SIG-M5 treated with dmso at 0.1 percent for 504 hours (cell line): ENCODE measurements around the gene DSE.

Experiments used
- DNase-seq: peaks from one replicate; lab custom pipeline; 2025; ENCODE audit not compliant: unreplicated experiment; lab: John Stamatoyannopoulos, UW

Gene DSE

DNA sequence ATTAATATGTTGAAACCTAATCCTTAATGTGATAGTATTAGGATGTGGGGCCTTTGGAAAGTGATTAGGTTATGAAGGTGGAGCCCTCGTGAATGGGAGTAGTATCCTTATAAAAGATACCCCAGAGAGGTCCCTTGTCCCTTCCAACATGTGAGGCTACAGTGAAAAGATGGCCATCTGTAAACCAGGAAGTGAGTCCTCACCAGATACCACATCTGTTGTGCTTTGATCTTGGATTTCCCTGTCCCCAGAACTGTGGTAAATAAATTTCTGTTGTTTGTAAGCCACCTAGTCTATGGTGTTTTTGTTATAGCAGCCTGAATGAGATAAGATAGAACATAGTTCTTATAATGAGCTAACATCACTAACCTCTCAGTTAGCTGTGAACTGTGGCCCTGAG lies 73.8 kb downstream of the DSE start:
- no peak for DNase-seq

DNA sequence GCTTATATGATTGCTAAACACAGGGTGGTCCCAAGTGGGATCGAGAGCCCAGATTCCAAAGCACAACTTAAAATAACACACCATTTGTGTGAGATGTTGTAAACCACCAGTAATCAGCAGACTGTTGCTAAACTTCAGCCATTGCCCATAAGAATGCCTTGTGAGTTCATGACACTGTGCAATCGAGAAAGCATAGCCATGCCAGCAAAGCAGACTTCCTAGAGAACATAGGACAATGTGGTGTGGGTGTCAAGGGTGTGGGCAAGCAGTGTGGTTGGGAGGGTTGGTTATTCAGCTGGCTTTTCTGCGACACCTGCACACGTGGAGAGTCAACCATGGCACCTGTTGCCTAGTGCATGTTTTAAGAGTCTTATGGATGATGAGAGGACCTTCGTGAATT lies 74.4 kb downstream of the DSE start:
- no peak for DNase-seq

DNA sequence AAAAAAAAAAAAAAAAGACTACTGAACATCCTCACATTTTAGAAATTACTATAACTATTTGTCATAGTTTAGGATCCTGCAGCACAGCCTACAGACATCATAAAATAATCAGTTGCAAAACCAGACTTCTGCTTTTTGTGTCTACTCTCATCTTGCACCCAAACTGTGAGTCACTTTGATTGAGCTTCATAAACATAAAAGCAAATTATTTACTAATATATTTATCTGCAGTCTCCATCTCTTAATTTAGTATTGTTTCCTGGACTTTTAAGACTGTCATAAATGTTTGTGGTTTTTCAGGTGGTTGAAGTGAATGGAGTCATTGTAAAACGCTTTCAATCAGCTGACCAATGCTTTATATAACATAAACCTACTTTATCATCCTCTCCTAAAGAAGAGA lies 75.7 kb downstream of the DSE start:
- DNase-seq, result peak; percentile 40

DNA sequence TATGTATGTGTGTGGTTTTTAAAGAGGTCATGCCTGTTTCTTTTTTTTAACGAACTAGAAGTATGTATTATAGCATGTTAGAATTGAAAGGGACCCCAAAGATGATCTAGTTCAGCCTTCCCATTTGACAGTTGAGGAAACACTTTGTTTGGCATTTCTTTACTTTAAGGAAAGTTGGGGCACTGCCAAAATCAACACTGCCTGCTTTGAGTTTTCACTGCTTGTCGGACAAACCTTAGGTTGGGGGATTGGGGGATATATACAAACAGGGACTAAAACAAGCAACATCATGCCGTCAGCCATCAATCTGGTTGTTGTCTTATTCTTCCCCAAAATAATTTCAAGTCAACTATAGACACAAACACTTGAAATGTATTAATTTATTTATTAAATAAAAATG lies 76.3 kb downstream of the DSE start:
- DNase-seq, result no peak

DNA sequence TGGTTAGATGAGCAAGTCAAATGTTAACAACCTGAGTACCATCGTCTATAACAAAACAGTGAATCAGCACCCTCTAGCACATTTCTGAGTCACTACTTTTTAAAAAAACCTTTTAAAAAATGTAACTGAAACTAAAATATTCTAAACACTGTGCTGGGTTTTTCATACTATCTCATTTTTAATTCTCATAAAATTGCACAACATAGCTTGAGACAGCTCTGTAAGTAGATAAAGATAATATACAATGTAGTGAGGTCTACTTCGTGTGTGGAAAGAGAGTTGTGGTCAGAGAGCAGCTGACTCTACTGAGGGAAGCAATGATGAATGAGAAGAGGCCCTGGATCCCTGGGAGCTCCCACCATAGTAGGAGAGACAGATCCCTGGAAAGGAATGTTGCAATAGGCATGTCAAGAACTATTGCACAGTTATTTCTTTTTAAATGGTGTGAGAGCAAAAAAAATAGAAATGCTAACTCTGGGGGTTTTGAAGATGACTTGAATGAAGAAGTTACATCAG lies 76.8 kb downstream of the DSE start:
- DNase-seq, result peak; percentile 57

DNA sequence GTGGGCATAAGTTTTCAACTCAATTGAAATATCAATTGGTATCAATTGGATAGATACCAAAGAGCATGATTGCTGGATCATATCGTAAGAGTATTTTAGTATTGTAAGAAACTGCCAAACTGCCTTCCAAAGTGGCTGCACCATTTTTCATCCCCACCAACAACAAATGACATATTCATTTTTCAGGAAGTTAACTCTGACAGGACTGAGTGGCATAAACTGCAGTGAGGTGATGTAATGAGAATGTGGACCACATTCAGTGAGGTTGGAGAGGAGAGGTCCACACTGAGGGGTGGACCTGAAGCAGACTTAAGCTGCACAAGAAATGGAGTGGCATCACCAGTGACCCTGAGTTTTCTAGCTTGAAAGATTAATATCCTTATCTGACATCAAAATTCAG lies 78.8 kb downstream of the DSE start:
- DNase-seq, result no peak

DNA sequence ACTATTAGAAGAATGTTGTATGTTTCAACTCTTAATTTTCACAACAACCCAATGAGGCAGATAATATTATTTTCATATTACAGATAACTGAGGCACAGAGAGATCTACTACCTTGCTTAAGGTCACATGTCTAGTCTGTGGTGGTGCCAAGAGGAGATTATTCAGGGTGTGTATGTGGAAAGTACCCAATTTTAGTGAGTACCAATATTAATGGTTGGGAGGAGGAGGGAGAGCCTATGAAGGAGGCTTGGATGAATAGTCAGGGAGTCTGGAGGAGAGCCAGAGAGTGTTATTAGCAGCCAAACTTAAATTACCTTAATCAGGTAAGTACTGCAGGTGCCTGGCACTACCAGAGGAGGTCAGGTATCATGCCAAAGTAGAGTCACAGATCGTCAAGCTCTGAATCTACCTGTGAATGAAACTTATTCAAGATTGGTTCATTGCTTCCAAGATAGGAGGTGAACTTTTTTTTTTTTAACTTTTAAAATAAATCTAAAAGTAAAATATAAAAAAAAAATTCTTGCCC lies 79.5 kb downstream of the DSE start:
- no peak for DNase-seq

DNA sequence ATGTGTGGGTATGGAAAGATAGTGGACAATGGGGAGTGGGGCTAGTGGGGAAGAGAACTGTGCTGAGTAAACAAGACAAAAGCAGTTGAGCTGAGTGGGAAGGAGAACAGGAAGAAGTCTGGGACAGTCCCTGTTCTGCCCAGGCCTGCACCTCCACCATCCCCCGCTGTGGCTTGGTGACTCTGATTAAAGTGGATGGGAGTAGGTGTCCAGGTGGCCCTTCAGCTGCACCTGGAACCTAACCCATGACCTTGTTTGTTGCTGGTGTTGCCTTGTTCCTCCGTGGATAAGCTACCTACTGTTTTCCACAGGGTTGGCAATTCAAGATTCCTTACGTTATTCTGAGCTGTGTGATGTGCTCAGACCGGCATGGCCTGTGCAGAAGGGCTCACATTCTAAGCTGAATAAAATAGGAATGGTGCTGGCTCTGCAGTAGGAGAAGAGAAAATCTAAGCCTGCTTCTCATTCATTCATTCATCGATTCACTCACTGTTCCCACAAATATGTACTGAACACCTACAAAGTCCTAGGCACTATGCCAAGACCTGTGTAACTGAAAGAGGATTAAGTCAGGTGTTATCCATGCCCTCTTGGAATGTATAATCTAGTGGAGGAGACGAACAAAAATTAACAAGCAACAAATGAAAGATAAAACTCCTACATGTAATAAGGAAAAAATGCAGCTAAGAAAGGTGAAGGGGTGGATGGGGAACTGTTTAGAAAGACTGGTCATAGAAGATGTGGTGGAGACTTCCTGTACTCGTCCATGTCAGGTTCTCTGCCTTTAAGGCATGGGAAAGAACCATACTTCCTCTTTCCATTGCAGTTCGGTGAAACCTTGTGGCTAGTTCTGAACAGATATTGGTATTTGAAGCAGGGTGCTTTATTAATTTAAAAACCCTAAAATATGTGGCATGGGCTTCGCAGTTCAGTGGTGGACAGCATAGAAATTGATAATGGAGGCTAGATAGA lies 80.3 kb downstream of the DSE start:
- peak; percentile 70 for DNase-seq

DNA sequence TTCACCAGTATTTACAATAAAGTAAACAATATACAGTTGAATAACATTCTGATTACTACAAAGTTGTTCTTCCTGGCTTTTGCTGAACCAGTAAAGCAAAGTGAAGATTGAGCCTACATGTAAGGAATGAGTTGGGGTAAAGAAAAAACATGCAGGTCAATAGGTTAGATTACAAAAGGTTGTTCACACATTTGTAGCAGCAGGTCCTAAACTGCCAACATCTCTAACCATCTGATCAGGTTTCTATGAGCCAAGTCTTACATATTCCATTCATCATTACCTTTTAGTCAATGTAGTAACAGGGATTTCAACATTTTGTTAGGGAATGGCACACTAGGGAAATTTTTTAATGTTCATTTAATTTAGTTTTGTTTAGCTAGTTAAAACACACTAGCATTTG lies 81.2 kb downstream of the DSE start:
- no peak for DNase-seq

DNA sequence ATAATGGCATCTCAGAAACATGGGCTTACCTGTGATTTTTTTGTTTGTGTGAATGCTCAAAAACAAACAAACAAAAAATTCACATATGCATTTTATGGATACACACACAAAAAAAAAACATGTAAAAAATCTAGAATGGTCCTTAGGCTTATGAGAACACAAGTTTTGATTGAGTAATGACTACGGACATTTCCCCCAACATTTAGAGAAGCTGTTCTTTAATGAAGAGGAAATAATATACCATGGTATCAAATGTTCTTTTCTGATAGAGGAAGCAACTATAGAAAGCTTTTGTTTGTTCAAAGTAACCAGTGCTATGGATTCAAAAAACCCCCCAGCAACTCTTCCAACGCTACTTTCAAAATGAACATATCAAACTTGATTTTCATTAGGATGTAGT lies 81.8 kb downstream of the DSE start:
- DNase-seq, result no peak

DNA sequence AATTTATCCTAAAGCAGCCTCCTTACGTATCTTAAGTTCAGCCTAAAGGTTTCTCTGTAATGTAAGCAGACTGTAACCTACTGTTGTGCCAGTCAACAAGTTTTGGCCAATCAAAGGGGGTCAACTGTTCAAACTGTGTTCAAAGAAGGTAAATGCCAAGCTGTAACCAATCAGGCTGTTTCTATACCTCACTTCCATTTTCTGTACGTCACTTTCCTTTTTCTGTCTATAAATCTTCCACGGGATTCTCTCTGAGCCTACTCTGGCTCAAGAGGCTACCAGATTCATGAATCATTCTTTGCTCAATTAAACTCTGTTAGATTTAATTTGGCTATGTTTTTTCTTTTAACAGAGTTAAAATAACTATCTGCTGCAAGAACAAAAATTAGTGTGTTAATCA lies 85.4 kb downstream of the DSE start:
- DNase-seq, result no peak

DNA sequence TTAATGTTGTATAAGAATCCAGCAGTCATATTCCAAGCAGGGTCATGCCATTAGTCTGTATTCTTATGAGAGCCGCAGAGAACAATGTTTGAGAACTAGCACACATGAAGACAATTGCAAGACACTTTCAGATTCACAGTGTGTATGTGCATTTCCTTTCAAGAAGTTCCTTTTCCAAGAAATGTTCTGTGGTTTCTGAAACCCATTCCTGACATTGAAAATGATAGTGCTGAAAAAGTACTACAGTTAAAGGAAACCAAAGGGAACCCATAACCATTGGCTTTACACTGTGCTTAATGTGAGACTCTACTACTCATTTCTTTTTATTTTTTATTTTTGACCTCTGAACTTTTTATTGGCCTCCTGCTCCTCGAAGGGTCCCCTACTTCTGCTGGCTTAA lies 86.2 kb downstream of the DSE start:
- no peak for DNase-seq

DNA sequence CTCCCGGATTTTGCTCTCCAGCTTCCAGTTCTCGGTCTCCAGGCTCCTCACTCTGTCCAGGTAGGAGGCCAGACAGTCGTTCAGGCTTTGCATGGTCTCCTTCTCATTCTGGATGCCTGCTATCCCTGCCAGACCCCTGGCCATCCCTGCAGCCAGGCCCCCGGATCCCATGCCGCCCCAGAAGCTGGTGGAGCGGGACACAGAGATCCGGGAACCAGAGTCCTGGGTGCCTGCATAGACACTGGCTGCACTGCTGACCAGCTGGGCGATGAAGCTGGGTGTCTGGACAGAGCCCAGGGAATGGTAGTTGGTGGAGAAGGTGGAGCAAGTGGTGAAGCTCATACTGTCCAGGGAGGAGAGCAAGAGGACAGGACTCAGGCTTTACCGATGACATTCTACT lies 87.5 kb downstream of the DSE start:
- no peak for DNase-seq

DNA sequence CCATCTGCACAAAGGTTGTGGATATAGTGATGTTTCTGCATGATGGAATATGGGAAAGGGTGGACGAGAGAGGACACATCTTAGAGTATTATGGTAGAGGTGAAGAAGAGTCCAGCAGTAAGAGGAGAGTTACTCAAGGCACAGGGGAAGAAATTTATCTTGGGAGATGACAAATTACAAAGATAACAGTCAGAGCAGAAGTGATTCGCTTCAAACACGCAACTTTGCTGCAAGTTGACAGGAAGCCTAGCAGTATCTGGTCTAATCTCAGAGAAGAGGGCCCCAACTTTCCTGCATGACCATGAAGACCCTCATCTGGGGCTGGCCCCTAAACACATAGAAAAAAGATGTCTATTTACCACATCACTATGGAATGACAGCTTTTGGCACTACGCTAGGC lies 89.2 kb downstream of the DSE start:
- no peak for DNase-seq

DNA sequence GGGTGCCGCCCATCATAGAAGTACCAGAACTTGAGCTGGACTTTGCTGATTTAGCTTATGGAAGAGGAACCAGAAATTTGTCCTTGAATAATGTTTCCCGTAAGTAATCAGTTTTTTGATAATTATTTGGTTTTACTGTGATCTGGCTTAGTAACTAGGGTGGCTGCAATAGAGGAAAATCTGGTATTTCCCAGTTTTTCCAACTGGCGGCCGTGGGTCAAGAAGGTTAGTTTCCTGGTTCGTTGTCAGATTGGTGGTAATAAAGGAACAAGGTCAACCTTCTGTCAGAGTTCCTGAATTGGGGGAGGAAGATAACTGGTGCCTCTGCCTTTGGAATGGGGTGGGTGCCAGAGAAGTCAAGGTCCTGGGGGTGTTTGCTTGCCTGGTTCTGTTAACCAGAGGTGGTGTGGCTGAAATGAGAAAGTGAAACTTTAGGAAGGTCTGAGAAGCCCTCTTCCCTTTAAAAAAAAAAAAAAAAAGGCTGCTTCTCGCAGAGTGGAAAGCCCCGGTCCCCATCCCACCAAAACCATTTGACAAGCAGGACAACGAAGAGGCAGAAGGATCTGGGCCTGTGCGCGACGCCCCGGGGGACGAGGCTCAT lies 90.7 kb downstream of the DSE start, which contains the start of gene CALHM6:
Gene CALHM6, plus strand, starts transcription at position 45 of the 601 bp plus-strand sequence. Its CDS starts 555 bp downstream, at position 600.
- no peak for DNase-seq

DNA sequence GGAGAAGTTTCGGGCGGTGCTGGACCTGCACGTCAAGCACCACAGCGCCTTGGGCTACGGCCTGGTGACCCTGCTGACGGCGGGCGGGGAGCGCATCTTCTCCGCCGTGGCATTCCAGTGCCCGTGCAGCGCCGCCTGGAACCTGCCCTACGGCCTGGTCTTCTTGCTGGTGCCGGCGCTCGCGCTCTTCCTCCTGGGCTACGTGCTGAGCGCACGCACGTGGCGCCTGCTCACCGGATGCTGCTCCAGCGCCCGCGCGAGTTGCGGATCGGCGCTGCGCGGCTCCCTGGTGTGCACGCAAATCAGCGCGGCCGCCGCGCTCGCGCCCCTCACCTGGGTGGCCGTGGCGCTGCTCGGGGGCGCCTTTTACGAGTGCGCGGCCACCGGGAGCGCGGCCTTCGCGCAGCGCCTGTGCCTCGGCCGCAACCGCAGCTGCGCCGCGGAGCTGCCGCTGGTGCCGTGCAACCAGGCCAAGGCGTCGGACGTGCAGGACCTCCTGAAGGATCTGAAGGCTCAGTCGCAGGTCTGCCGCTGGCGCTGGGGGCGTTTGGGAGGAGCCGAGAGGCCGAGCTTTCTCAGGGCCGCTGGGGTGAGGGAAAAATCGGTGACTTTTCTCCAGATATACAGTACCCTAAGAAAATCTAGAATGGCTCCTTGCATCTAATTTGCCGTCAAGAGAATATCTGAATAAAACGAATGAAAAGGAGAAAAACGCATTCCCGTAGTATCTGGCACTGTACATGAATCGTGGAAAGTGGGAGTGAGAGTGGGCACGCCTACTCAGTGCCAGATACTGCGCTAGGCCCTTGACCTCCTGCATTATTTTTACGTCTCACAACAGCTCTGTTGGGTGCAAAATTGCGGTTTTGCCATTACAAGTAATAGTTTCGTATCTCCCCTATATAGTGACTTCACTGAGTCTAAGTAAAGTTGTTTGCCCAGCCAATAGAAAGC lies 91.5 kb downstream of the DSE start:
- no peak for DNase-seq

DNA sequence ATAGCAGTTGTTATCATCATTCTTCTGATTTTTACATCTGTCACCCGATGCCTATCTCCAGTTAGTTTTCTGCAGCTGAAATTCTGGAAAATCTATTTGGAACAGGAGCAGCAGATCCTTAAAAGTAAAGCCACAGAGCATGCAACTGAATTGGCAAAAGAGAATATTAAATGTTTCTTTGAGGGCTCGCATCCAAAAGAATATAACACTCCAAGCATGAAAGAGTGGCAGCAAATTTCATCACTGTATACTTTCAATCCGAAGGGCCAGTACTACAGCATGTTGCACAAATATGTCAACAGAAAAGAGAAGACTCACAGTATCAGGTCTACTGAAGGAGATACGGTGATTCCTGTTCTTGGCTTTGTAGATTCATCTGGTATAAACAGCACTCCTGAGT lies 92.6 kb downstream of the DSE start:
- no peak for DNase-seq

DNA sequence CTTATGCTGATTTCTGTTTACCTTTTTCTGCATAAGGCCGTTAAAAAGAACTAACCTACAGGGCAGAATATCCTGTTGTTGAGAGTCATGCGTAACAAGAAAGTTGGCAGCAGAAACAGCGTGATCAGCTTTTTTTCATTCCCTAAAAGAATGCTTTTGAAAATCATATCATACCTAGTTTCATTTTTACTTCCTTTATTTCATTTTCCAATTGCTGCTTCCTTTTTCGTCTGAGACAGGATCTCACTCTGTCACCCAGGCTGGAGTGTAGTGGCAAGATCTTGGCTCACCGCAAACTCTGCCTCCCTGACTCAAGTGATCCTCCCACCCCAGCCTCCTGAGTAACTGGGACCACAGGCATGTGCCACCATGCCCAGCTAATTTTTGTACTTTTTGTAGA lies 94.5 kb downstream of the DSE start:
- peak; percentile 71 for DNase-seq

DNA sequence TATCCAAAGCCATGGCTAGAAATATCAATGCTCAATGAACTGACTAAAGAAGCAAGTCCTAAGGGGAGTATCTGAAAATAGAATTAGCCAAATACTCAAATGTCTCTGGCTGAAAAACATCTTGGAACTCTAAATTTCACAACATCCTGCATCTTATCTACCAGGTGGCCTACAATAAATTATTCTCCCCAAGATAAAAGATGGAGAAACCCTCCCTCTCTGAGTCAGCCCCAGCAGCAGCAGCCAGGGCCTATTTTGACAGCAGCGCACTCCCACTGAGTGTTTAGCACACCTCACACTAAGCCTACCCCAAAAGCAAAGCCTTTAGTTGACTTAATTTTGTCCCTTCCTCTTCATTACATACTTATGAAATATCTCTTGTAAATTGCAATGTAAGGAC lies 96.3 kb downstream of the DSE start:
- no peak for DNase-seq

DNA sequence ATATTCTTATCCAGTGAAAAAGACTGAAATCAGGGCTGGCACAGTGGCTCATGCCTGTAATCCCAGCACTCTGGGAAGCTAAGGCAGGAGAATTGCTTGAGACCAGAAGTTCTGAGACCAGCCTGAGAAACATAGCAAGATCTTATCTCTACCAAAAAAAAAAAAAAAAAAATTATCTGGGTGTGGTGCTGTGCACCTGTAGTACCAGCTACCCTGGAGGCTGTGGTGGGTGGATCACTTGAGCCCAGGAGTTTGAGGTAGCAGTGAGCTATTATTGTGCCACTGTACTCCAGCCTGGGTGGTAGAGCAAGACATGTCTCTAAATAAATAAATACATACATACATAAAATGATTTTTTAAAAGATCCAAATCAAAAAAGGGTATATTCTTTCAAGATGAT lies 96.8 kb downstream of the DSE start:
- DNase-seq, result no peak

DNA sequence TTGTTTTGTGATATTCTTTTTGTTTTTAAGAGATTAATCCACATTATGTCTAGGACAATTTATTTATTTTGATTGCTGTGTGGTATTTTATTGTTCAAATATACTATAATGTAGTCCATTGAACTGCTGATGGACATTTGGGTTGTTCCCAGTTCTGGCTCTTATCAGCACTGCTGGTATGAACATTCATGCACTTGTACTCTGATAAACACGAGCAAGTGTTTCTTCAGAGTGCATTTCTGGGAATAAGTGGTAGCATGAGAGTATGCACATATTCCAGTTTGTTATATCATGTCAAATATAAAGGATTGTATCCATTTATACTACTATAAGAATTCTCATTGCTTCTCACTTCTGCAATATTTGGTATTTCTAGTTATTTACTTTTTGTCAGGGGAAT lies 97.5 kb downstream of the DSE start:
- no peak for DNase-seq
